HG02610 (cell line): ENCODE results near the gene TEX19.
"Not testable (repeated sequence)": the region's sequence is repeated elsewhere in the genome, so short reads cannot be mapped to it uniquely, and the experiment has no call there.

Source experiments
- ATAC-seq: cut with Tn5 transposase; IDR thresholded peaks from one replicate; pipeline ENCODE4 v1.9.1; 2021; ENCODE audit warnings: mild to moderate bottlenecking, moderate library complexity; ENCODE audit not compliant: unreplicated experiment

The TEX19 gene

GRCh38 chr17:82353484-82353883, 5.6 kb upstream of the TEX19 start:
- no peak for ATAC-seq

- ATAC-seq = no peak
Observed at GRCh38 chr17:82354804-82355308, 4.2 kb upstream of the TEX19 start.

GRCh38 chr17:82355770-82356427, 3.1 kb upstream of the TEX19 start:
- no peak for ATAC-seq

GRCh38 chr17:82356845-82357355, 2.1 kb upstream of the TEX19 start:
- ATAC-seq = no peak

GRCh38 chr17:82357394-82357793, 1.7 kb upstream of the TEX19 start:
- ATAC-seq = no peak

- ATAC-seq = not testable (repeated sequence)
Observed at GRCh38 chr17:82359451-82360074, 516 bp downstream of the TEX19 start.

- no peak for ATAC-seq
Observed at GRCh38 chr17:82361885-82362633, 3.0 kb downstream of the TEX19 start.

- no peak for ATAC-seq
Observed at GRCh38 chr17:82365606-82366295, 6.7 kb downstream of the TEX19 start.

- no peak for ATAC-seq
Observed at GRCh38 chr17:82366749-82367148, 7.7 kb downstream of the TEX19 start.

GRCh38 chr17:82367724-82368524, 8.9 kb downstream of the TEX19 start:
- ATAC-seq = no peak

GRCh38 chr17:82369211-82369610, 10.2 kb downstream of the TEX19 start:
- ATAC-seq = no peak

- no peak for ATAC-seq
Observed at GRCh38 chr17:82370471-82371332, 11.7 kb downstream of the TEX19 start.

- no peak for ATAC-seq
Observed at GRCh38 chr17:82371333-82372248, 12.5 kb downstream of the TEX19 start, which contains the start of gene UTS2R. Gene UTS2R, plus strand, starts transcription at chr17:82371765. Its CDS starts 2,560 bp downstream, at chr17:82374325.

GRCh38 chr17:82372249-82373071, 13.4 kb downstream of the TEX19 start:
- no peak for ATAC-seq

- not testable (repeated sequence) for ATAC-seq
Observed at GRCh38 chr17:82373072-82373452, 14.0 kb downstream of the TEX19 start.

GRCh38 chr17:82373731-82374625, 14.9 kb downstream of the TEX19 start:
- no peak for ATAC-seq
